ENCODE data around the gene SUPT3H.
"Not testable (repeated sequence)": the region's sequence is repeated elsewhere in the genome, so short reads cannot be mapped to it uniquely, and the experiment has no call there.

SUPT3H gene

GRCh38 chr6:44868335-44868668 lies 509.4 kb downstream of the SUPT3H start:
- DNase-seq, result no peak

GRCh38 chr6:44867571-44868334 lies 510.0 kb downstream of the SUPT3H start:
- no peak for DNase-seq

GRCh38 chr6:44865184-44865583 lies 512.5 kb downstream of the SUPT3H start:
- not testable (repeated sequence) for DNase-seq

GRCh38 chr6:44859901-44860410 lies 517.8 kb downstream of the SUPT3H start:
- DNase-seq, result no peak

GRCh38 chr6:44858998-44859397 lies 518.7 kb downstream of the SUPT3H start:
- no peak for DNase-seq

- DNase-seq, result no peak
Observed at GRCh38 chr6:44856479-44856878, 521.3 kb downstream of the SUPT3H start.

GRCh38 chr6:44855562-44856411 lies 521.9 kb downstream of the SUPT3H start:
- DNase-seq, result no peak

- no peak for DNase-seq
Observed at GRCh38 chr6:44854712-44855443, 522.9 kb downstream of the SUPT3H start.

GRCh38 chr6:44851176-44851575 lies 526.6 kb downstream of the SUPT3H start:
- DNase-seq, result no peak

- DNase-seq, result no peak
Observed at GRCh38 chr6:44850312-44850711, 527.4 kb downstream of the SUPT3H start.

GRCh38 chr6:44849806-44850205 lies 527.9 kb downstream of the SUPT3H start:
- DNase-seq, result no peak

- DNase-seq, result no peak
Observed at GRCh38 chr6:44843734-44844133, 534.0 kb downstream of the SUPT3H start.

- no peak for DNase-seq
Observed at GRCh38 chr6:44842616-44843015, 535.1 kb downstream of the SUPT3H start.

GRCh38 chr6:44841829-44842228 lies 535.9 kb downstream of the SUPT3H start:
- DNase-seq, result no peak

GRCh38 chr6:44837741-44838140 lies 540.0 kb downstream of the SUPT3H start:
- DNase-seq, result no peak

- DNase-seq, result no peak
Observed at GRCh38 chr6:44837255-44837654, 540.5 kb downstream of the SUPT3H start.

- no peak for DNase-seq
Observed at GRCh38 chr6:44833248-44833647, 544.5 kb downstream of the SUPT3H start.

GRCh38 chr6:44831002-44831610 lies 546.6 kb downstream of the SUPT3H start:
- no peak for DNase-seq

GRCh38 chr6:44829836-44830235 lies 547.9 kb downstream of the SUPT3H start:
- no peak for DNase-seq

- DNase-seq, result no peak
Observed at GRCh38 chr6:44828780-44829179, 549.0 kb downstream of the SUPT3H start.

- no peak for DNase-seq
Observed at GRCh38 chr6:44826025-44826676, 551.6 kb downstream of the SUPT3H start.

- no peak for DNase-seq
Observed at GRCh38 chr6:44825273-44825672, 552.5 kb downstream of the SUPT3H start.

Data from activated CD4-positive, alpha-beta T cell treated with anti-CD3 and anti-CD28 coated beads, Interleukin-2, amount 50 U/mL, for 16 hours (primary cell).